CD14-positive monocyte (primary cell): Measurements from ENCODE around the gene GSE1. TPM values are rescaled to one million over a fixed set of nuclear protein-coding genes. Genes with fewer than 3 reads are reported as not detected.

Source experiments
- DNase-seq, 3 donors: peaks; one replicate each; pipeline ENCODE4 v3.0.0-alpha.2; 2011 to 2022
- H2AFZ ChIP-seq: 2 replicates; pipeline ENCODE4 v1.6.0; 2012; ENCODE audit warnings: mild to moderate bottlenecking, low read depth, low read length, inconsistent platforms; ENCODE audit not compliant: insufficient read depth, poor library complexity, severe bottlenecking
- H3K27ac ChIP-seq, 2 donors: 1 replicate in 1 of 2; 2 replicates in 1 of 2; pipeline ENCODE4 v1.5.1; 2012 to 2013; ENCODE audit warnings: low read length in 2 of 2, control low read depth in 1 of 2, inconsistent platforms in 1 of 2, low read depth in 1 of 2, mild to moderate bottlenecking in 1 of 2
- H3K27me3 ChIP-seq, 2 donors: one replicate each; pipeline versions ENCODE4 v1.6.0 to v1.6.1; 2011 to 2013; ENCODE audit warnings: low read length in 2 of 2; ENCODE audit not compliant: control insufficient read depth in 2 of 2, insufficient read depth in 2 of 2
- H3K36me3 ChIP-seq, 2 donors: replicated peaks in 1 of 2; 1 replicate in 1 of 2; 2 replicates in 1 of 2; pipeline versions ENCODE4 v1.5.1 to v1.6.1; 2012 to 2013; ENCODE audit warnings: low read length in 2 of 2, control low read depth in 1 of 2, inconsistent platforms in 1 of 2, mild to moderate bottlenecking in 1 of 2; ENCODE audit not compliant: insufficient read depth in 2 of 2, control insufficient read depth in 1 of 2
- H3K4me1 ChIP-seq, 2 donors: 1 replicate in 1 of 2; 2 replicates in 1 of 2; pipeline versions ENCODE4 v1.5.1 to v1.6.1; 2012 to 2013; ENCODE audit warnings: low read length in 2 of 2, control low read depth in 1 of 2, inconsistent platforms in 1 of 2, mild to moderate bottlenecking in 1 of 2, moderate library complexity in 1 of 2; ENCODE audit not compliant: insufficient read depth in 2 of 2, control insufficient read depth in 1 of 2
- H3K4me2 ChIP-seq: replicated peaks from 2 replicates; pipeline ENCODE3; 2012; ENCODE audit warnings: low read length, moderate library complexity, mild to moderate bottlenecking; ENCODE audit not compliant: poor library complexity, severe bottlenecking; ENCODE audit errors: extremely low read depth
- H3K4me3 ChIP-seq, 3 experiments: fragments of 200-600 bp in 1 of 3; sonication (generic) in 1 of 3; replicated peaks in 1 of 3; 1 replicate in 2 of 3; 2 replicates in 1 of 3; pipeline ENCODE4 v1.5.1; 2011 to 2013; ENCODE audit warnings: low read length in 3 of 3, mild to moderate bottlenecking in 3 of 3, control low read depth in 2 of 3, low read depth in 2 of 3, inconsistent platforms in 1 of 3, moderate library complexity in 1 of 3
- H3K79me2 ChIP-seq: 2 replicates; pipeline ENCODE4 v1.6.0; 2012; ENCODE audit warnings: mild to moderate bottlenecking, control low read depth, inconsistent platforms, low read length, moderate library complexity; ENCODE audit not compliant: insufficient read depth
- H3K9ac ChIP-seq: 2 replicates; pipeline ENCODE4 v1.6.0; 2017; ENCODE audit warnings: low read length, mild to moderate bottlenecking; ENCODE audit not compliant: insufficient read depth, poor library complexity, severe bottlenecking
- H3K9me3 ChIP-seq, 2 donors: replicated peaks in 1 of 2; 1 replicate in 1 of 2; 2 replicates in 1 of 2; pipeline versions ENCODE4 v1.5.1 to v1.6.1; 2012 to 2013; ENCODE audit warnings: low read length in 2 of 2, control low read depth in 1 of 2; ENCODE audit not compliant: control insufficient read depth in 1 of 2, insufficient read depth in 1 of 2
- H4K20me1 ChIP-seq: 2 replicates; pipeline ENCODE4 v1.6.0; 2012; ENCODE audit warnings: mild to moderate bottlenecking, low read length, control low read depth, moderate library complexity; ENCODE audit not compliant: insufficient read depth
- H3K27ac Mint-ChIP-seq, 7 donors: one replicate each; pipeline ENCODE4 v1.8.0; 2020; ENCODE audit warnings: mild to moderate bottlenecking in 7 of 7, mixed read lengths in 7 of 7, moderate library complexity in 6 of 7, inconsistent platforms in 2 of 7
- H3K27me3 Mint-ChIP-seq, 3 donors: one replicate each; pipeline ENCODE4 v1.8.0; 2021 to 2022; ENCODE audit warnings: low read depth in 3 of 3, mild to moderate bottlenecking in 3 of 3, mixed read lengths in 3 of 3, moderate library complexity in 3 of 3, inconsistent platforms in 1 of 3
- H3K36me3 Mint-ChIP-seq, 2 donors: one replicate each; pipeline ENCODE4 v1.8.0; 2020; ENCODE audit warnings: mixed read lengths in 2 of 2, inconsistent platforms in 1 of 2, mild to moderate bottlenecking in 1 of 2
- H3K4me1 Mint-ChIP-seq: one replicate; pipeline ENCODE4 v1.8.0; 2020; ENCODE audit warnings: mild to moderate bottlenecking, mixed read lengths
- H3K4me3 Mint-ChIP-seq, 2 donors: one replicate each; pipeline ENCODE4 v1.8.0; 2020; ENCODE audit warnings: mild to moderate bottlenecking in 2 of 2, mixed read lengths in 2 of 2, moderate library complexity in 1 of 2
- H3K9me3 Mint-ChIP-seq, 7 donors: one replicate each; pipeline ENCODE4 v1.8.0; 2020 to 2022; ENCODE audit warnings: mixed read lengths in 7 of 7, mild to moderate bottlenecking in 6 of 7, moderate library complexity in 6 of 7, inconsistent platforms in 2 of 7
- CTCF ChIP-seq: fragments of 200-600 bp; IDR thresholded peaks from one replicate; pipeline ENCODE4 v1.8.0; 2022; ENCODE audit warnings: antibody characterized with exemption, mild to moderate bottlenecking
- WGBS: methylation state at CpG from one replicate; pipeline ENCODE4 v1.1.5; 2013; ENCODE audit warnings: missing lambda C conversion rate; ENCODE audit not compliant: insufficient coverage; 5-methylcytosine and 5-hydroxymethylcytosine counted together
- intact Hi-C, 2 donors: fragments of 100-400 bp; cut with micrococcal nuclease; formaldehyde crosslinking; loops; one replicate each; pipeline versions ENCODE4 v1.15.0 to v1.15.1; 2023
- polyA plus RNA-seq, 3 donors: library from polyadenylated mRNA; depleted of rRNA in 1 of 3; unstranded in 2 of 3; stranded (reverse) in 1 of 3; fragments of 300-500 nt in 2 of 3; fragments of >200 nt in 1 of 3; fragmentation: Illumina TruSeq in 2 of 3; gene quantifications; 1 replicate in 2 of 3; 2 replicates in 1 of 3; pipeline ENCODE4 v1.2.3, GENCODE V29; 2012 to 2021

The GSE1 gene
- polyA plus RNA-seq, 3 donors: 0.67 to 38.9 (median 0.86) TPM

- no peaks in the 10 kb centered on the region for H3K27me3 ChIP-seq
- H4K20me1 ChIP-seq: peaks cover 77% of the 10 kb centered on the region
- H3K4me1 ChIP-seq: peaks cover 4 to 6% of the 10 kb centered on the region in 2 donors
- peaks cover 31 to 62% of the 10 kb centered on the region in 2 donors for H3K36me3 Mint-ChIP-seq
- no peak overlapping the region for H3K4me2 ChIP-seq
- H2AFZ ChIP-seq: no peak overlapping the region
- H3K4me3 ChIP-seq: no peak overlapping the region
- no peak for DNase-seq
- 39% methylated on average over 22 of the region's 42 CpGs for WGBS
- H3K9ac ChIP-seq: no peak overlapping the region
- H3K27ac ChIP-seq: no peak overlapping the region
- peaks cover 57 to 59% of the 10 kb centered on the region in 2 donors for H3K36me3 ChIP-seq
- no peaks in the 10 kb centered on the region for H3K9me3 Mint-ChIP-seq
- H3K4me3 Mint-ChIP-seq: no peak overlapping the region
- H3K79me2 ChIP-seq: peaks cover 15% of the 10 kb centered on the region
- no peak for TF ChIP-seq CTCF
- intact Hi-C loops: no loop called here
- no peak overlapping the region for H3K27ac Mint-ChIP-seq
- H3K27me3 Mint-ChIP-seq: no peaks in the 10 kb centered on the region
- no peaks in the 10 kb centered on the region for H3K4me1 Mint-ChIP-seq
- no peaks in the 10 kb centered on the region for H3K9me3 ChIP-seq
Observed at GRCh38 chr16:85650844-85651628, 37.9 kb downstream of the GSE1 start.

DNA sequence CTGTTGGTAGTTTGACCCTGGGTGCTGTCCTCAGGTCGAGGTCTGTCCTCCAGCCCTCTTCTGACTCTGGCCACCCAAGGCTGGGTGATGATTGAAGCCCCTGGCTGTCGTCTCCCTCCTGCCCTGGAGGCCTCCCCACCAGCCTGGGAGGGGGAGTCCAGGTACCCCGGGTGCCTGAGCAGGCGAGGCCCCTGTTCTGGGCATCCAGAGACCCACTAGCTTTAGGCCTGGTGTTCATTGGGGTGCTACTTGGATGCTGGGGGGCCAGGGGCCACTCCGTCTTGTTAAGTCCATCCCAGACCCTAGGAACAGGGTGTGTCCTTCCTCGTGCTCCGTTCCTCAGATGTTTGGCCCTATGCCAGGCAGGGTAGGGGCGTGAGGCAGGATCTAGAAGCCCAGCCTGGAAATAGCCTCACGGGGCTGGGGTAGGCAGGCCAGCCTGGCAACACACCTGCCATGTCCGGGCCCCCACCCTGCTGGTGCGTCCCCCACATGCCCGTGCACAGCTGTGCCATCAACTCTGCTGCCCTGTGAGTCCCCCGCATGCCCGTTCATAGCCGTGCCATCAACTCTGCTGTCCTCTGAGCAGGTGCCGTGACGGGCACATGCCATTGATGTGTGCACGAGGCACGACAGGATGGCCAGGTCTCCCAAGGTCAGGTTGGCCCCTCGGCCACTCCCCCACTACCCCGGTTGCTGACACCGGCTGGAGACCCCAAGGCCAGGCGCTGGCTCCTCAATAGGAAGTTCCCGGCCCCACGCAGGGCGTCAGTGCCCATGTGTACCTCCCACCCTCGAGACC is 38.7 kb downstream of the GSE1 start:
- TF ChIP-seq CTCF: no peak
- H3K27ac Mint-ChIP-seq: peak overlapping the region in 2 of 7 donors; percentile 30 to 50

More for the DNA sequence above, 38.7 kb downstream of the GSE1 start:
- no peak for DNase-seq
- H3K27me3 ChIP-seq: no peaks in the 10 kb centered on the region
- H3K4me3 ChIP-seq: no peak overlapping the region
- Mint-ChIP-seq H3K36me3 (peaks cover 37 to 65% of the 10 kb centered on the region in 2 donors), H3K4me3 (no peak overlapping the region), H3K4me1 (no peaks in the 10 kb centered on the region), H3K9me3 (no peaks in the 10 kb centered on the region), H3K27me3 (no peaks in the 10 kb centered on the region)
- H3K4me1 ChIP-seq: peaks cover 4 to 6% of the 10 kb centered on the region in 2 donors
- peaks cover 69% of the 10 kb centered on the region for H4K20me1 ChIP-seq
- H2AFZ ChIP-seq: no peak overlapping the region
- no peak overlapping the region for H3K27ac ChIP-seq
- H3K4me2 ChIP-seq: no peak overlapping the region
- H3K79me2 ChIP-seq: peaks cover 7% of the 10 kb centered on the region
- peaks cover 61 to 65% of the 10 kb centered on the region in 2 donors for H3K36me3 ChIP-seq
- no peak overlapping the region for H3K9ac ChIP-seq
- 77% methylated on average over 25 of the region's 27 CpGs for WGBS
- intact Hi-C loops: no loop called here
- H3K9me3 ChIP-seq: no peaks in the 10 kb centered on the region
